Testis (tissue), 2 donors: Measurements from ENCODE around the gene ATP7B.

Source experiments
- POLR2A ChIP-seq: fragments of 450-650 bp; IDR thresholded peaks from one replicate; pipeline ENCODE4 v1.6.1; 2017; ENCODE audit warnings: antibody characterized with exemption, mild to moderate bottlenecking, moderate library complexity
- TF ChIP-seq, protein P1 (sequence below), 3 experiments: fragments of 450-650 bp in 2 of 3; fragments of 200-600 bp in 1 of 3; sonication (generic) in 1 of 3; IDR thresholded peaks; one replicate each; pipeline ENCODE4 v1.5.1; 2016 to 2019; ENCODE audit warnings: antibody characterized with exemption in 3 of 3, mild to moderate bottlenecking in 2 of 3, moderate library complexity in 1 of 3

DNA sequence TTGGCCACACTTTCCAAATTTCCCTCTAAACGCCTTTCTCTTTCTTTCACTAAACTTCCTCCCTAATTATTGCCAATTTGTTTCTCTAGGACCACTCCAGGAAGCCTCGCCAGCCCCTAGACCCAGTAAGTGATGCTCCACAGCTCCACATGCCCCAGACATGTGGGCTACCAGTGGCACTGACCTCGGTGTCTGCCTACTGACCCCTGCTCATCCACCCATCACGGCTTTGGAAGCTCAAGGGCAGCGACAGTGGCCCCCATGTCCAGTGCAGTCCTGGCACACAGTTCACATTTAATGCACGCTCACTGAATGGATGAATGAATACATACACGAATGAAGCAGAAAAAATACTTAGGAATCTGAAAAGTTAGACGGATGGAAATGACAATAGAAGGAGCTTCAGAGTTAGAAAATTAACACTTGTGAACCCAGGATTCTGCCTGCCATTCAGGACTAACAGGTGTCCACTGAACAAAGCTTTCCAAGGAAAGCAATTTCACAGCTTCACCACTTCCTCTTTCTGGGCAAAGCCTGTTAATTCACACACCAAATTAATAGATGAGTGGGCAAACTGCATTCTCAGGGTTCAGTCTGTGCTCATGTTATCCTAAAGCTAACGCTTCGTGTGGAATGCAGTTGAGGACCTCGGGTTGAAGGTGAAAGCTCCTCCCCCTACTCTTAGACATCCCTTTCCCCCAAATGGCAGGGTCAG lies 98.6 kb downstream of the ATP7B start:
- TF ChIP-seq, protein P1, sequence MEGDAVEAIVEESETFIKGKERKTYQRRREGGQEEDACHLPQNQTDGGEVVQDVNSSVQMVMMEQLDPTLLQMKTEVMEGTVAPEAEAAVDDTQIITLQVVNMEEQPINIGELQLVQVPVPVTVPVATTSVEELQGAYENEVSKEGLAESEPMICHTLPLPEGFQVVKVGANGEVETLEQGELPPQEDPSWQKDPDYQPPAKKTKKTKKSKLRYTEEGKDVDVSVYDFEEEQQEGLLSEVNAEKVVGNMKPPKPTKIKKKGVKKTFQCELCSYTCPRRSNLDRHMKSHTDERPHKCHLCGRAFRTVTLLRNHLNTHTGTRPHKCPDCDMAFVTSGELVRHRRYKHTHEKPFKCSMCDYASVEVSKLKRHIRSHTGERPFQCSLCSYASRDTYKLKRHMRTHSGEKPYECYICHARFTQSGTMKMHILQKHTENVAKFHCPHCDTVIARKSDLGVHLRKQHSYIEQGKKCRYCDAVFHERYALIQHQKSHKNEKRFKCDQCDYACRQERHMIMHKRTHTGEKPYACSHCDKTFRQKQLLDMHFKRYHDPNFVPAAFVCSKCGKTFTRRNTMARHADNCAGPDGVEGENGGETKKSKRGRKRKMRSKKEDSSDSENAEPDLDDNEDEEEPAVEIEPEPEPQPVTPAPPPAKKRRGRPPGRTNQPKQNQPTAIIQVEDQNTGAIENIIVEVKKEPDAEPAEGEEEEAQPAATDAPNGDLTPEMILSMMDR (IDR thresholded peaks at IDR 0.05): no peak
- no peak for TF ChIP-seq POLR2A
